Activated T-cell treated with anti-CD3 and anti-CD28 coated beads for 24 hours (primary cell): ENCODE data around the gene IL20.

ENCODE experiments used
- DNase-seq: peaks from one replicate; pipeline ENCODE4 v3.0.0-alpha.2; 2020; ENCODE audit warnings: low read depth

Gene IL20

GRCh38 chr1:206880314-206880713 is 14.9 kb downstream of the IL20 start:
- DNase-seq: no peak

DNA sequence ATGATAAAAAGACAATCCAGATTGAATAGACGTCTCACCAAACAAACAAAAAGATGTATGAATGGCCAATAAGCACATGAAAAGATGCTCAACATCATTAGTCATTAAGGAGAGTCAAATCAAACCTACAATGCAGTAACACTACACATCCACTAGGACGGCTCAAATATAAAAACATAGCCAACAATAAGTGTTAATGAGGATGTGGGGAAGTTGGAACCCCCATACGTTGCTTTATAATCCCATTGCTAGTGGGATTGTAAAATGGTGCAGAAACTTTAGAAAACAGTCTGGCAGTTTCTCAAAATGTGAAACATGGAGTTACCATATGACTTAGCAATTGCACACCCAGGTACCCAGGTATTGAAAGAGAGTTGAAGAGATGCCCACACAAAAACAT is 17.1 kb downstream of the IL20 start:
- no peak for DNase-seq

GRCh38 chr1:206883160-206883559 is 17.7 kb downstream of the IL20 start:
- no peak for DNase-seq

- no peak for DNase-seq
Measured at GRCh38 chr1:206883876-206884275, 18.5 kb downstream of the IL20 start.

- no peak for DNase-seq
Measured at GRCh38 chr1:206885341-206886060, 20.1 kb downstream of the IL20 start.

DNA sequence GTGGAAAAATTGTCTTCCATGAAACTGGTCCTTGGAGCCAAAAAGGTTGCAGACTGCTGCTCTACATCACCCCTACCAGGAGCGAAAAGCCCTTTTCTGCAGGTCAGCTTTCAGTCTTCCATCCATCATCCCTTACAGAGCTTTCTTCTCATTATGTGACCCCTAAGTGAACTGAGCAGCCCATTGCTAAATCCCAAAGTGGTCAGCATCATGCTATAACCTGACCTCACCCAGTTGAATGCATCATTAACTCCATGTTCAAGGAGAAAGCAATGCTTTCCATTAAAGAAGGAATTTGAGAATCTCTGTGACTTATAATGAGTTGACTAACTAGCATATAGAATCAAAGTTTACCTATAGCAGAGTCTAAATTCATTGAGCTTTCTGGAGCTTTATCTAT is 21.4 kb downstream of the IL20 start:
- no peak for DNase-seq

- no peak for DNase-seq
Measured at GRCh38 chr1:206887701-206888100, 22.3 kb downstream of the IL20 start.

- no peak for DNase-seq
Measured at GRCh38 chr1:206890125-206891060, 25.0 kb downstream of the IL20 start.

GRCh38 chr1:206891412-206891811 is 26.0 kb downstream of the IL20 start:
- DNase-seq: no peak

GRCh38 chr1:206892351-206892984 is 27.0 kb downstream of the IL20 start:
- no peak for DNase-seq

GRCh38 chr1:206893380-206893779 is 28.0 kb downstream of the IL20 start:
- DNase-seq: no peak

DNA sequence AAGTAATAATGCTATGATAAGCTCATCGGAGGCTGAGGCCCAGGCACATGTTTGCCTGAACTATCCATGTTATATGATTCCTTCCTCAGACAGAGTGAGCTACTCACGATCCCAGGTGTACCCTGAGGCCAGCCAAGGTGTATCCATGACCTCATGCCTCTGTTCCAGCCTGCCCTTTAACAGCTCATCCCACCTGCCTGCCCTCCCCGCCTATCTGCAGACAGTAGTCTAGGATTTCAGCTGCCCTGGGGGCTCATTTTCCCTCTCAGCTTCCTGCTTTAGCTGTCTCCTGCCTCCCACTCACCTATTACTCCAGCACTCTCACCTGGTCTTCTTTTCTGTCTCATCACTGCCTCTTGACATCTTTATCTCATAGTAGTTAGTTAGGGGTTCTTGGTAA is 29.9 kb downstream of the IL20 start:
- no peak for DNase-seq

DNA sequence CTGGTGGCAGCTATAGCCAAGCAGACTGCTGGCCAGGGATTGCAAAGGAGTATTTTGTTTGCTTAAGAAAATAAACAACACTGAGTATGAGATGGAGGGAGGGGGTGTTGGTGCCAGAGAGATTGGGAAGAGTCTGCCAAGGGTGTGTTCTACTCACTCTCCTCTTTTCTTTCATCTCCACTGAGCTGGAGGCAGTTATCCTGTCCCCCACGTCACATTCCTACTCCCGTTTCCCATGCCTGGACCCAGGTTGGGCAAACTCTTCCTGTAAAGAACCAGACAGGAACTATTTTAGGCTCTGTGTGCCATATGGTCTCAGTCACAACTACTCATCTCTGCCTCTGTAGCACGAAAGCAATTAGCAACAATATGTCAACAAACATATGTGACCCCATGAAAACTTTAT is 30.4 kb downstream of the IL20 start:
- no peak for DNase-seq

- DNase-seq: no peak
Measured at GRCh38 chr1:206896261-206896660, 30.8 kb downstream of the IL20 start.

GRCh38 chr1:206897175-206897574 is 31.8 kb downstream of the IL20 start, which contains the start of gene IL24:
Gene IL24 (plus strand): TSS chr1:206897443. CDS start chr1:206897833, 390 bp downstream.
- DNase-seq: peak; percentile 64

- no peak for DNase-seq
Measured at GRCh38 chr1:206898089-206898914, 32.9 kb downstream of the IL20 start.

- DNase-seq: no peak
Measured at GRCh38 chr1:206898915-206899431, 33.5 kb downstream of the IL20 start.

GRCh38 chr1:206899717-206900116 is 34.3 kb downstream of the IL20 start:
- no peak for DNase-seq

DNA sequence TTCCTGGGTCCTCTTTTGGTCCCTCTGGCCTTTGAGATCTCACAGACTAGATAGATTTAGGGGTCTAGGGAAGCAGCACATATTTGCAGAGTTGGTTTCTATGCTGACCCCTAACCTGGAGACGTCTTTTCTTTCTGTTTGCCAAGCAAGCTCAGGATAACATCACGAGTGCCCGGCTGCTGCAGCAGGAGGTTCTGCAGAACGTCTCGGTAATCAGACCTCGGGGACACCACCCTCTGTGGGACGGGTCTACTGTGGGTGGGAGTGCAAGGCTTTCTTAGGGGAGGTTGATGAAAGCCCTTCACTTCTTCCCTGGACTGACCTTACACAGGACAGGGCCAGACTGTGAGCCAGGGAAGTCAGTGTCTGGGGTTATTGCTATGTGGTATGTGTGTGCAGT is 34.7 kb downstream of the IL20 start:
- DNase-seq: no peak

- no peak for DNase-seq
Measured at GRCh38 chr1:206901944-206902343, 36.5 kb downstream of the IL20 start.

DNA sequence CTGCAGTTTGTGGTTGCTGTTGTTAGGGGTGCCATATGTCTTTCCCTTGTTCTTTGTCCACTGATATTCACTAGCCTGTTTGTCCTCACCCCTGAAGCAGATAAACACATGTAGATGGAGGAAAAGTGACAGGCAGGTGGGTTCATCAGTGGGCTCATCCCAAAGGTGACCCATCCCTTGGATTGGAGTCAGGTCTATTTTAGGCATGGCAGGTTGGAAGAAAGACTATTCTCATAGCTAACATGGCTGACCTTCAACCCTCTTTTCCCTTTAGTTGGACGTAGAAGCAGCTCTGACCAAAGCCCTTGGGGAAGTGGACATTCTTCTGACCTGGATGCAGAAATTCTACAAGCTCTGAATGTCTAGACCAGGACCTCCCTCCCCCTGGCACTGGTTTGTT is 37.3 kb downstream of the IL20 start:
- DNase-seq: no peak

DNA sequence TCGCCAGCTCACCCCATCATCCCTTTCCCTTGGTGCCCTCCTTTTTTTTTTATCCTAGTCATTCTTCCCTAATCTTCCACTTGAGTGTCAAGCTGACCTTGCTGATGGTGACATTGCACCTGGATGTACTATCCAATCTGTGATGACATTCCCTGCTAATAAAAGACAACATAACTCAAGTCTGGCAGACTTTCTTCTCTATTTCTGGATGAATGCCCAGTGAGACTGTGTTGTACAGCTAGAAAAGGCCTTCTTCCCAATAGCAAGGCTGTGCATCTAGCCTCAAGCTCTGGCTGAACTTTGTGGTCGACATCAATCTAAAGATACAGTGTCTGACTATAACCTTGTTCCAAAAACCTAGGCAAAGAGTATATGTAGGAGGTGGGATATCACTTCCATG is 38.3 kb downstream of the IL20 start:
- DNase-seq: no peak
